ENCODE data around the gene KRTAP1-5.

- TF ChIP-seq CTCF (IDR thresholded peaks at IDR 0.05) (no peak), POLR2A (IDR thresholded peaks at IDR 0.05) (no peak)
Observed at GRCh38 chr17:41013181-41013580, 13.8 kb downstream of the KRTAP1-5 start.
